ENCODE measurements around the gene TBC1D3B. TPM values are rescaled to one million over a fixed set of nuclear protein-coding genes. Genes with fewer than 3 reads are reported as not detected.
"Not testable (repeated sequence)": the region's sequence is repeated elsewhere in the genome, so short reads cannot be mapped to it uniquely, and the experiment has no call there.

TBC1D3B gene
- total RNA-seq, 1 donor from 2014 or later = 8.4 TPM

DNA sequence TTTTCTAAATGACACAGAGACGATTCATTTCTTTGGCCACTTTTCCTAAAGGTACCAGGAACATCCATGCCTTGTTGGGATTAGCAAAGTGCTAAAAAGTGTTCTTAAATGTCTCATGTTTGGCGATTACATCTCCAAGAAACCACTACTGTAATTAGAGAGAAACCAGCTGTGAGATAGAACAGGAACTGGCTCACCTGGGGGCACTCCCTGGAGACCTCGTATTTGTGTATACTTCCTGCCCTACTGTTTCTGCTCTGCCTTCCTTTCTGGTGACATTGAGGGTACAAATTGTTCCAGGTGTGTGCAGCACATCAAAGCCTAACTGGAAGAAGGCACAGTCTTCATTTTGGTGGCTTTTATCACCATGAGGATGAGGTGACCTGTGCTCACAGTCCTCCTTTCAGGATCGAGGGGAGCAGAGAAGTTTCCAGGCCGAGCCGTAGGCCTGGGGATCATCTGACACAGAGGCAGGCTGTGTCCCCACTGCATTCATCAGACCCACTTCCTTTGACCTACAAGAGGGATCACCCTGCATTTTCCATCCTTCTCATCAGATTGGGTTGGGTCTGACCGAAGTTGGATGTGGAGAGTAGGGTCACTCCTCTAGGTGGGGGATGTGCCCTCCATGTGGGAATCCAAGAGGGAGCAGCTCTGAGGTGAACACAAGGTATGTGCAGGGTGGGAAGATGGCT, 49.1 kb downstream of the TBC1D3B start:
- Mint-ChIP-seq H3K27ac (ENCODE audit: unreplicated experiment) (no peak overlapping the region), H3K36me3 (ENCODE audit: low read depth) (no peaks in the 10 kb centered on the region), H3K4me3 (ENCODE audit: unreplicated experiment) (no peak overlapping the region), H3K9me3 (ENCODE audit: low read depth) (no peaks in the 10 kb centered on the region), H3K27me3 (ENCODE audit: low read depth) (peaks cover 7% of the 10 kb centered on the region), H3K4me1 (ENCODE audit: low read depth) (peaks cover 17% of the 10 kb centered on the region)
- DNase-seq (ENCODE audit: low spot score) = no peak
- TF ChIP-seq, protein P1, sequence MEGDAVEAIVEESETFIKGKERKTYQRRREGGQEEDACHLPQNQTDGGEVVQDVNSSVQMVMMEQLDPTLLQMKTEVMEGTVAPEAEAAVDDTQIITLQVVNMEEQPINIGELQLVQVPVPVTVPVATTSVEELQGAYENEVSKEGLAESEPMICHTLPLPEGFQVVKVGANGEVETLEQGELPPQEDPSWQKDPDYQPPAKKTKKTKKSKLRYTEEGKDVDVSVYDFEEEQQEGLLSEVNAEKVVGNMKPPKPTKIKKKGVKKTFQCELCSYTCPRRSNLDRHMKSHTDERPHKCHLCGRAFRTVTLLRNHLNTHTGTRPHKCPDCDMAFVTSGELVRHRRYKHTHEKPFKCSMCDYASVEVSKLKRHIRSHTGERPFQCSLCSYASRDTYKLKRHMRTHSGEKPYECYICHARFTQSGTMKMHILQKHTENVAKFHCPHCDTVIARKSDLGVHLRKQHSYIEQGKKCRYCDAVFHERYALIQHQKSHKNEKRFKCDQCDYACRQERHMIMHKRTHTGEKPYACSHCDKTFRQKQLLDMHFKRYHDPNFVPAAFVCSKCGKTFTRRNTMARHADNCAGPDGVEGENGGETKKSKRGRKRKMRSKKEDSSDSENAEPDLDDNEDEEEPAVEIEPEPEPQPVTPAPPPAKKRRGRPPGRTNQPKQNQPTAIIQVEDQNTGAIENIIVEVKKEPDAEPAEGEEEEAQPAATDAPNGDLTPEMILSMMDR (IDR thresholded peaks at IDR 0.05) = no peak

DNA sequence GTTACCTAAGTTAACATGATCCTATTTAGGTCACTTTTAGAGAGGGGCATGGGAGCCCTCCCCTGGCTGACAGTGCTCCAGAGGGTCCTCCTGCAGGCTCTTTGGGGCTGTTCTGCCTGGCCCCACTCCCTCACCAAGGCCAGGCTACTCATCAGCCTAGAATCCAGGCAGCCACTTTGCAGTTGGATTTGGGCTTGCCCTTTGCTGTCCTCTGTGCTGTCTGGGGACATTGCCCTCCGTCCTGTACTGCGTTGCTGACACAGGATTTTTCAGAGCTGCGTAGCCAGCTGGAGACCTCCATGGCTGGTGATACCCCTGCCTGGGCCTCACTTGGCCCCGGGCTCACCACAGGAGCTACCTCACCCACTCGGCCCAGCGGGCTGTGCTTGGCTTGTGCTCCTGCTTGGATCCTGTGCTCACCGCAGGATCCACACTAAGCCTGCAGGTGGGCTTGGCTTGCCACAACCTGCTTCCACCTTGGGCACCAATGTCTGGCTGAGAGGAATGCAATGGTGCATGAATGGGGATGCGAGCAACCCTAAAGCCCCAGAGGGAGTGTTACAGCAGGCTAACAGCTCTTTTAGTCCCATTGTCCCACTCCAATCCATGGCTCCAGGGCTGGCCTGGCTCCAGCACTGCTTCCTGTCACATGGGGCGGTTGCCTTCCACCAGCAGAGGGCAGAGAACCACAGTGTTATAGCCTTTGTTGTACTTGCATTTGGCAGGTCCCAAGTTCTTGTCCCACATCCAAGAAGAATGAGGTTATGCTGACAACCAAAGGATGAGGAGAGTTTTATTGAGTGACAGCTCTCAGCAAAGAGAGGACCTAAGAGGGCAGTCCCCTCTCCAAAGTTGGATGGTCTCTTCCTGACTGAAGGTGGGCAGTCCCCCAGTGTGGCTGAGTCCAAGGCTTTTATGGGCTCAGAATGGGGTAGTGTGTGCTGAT, 51.3 kb downstream of the TBC1D3B start:
- H3K27me3 Mint-ChIP-seq (ENCODE audit: low read depth) = peaks cover 13% of the 10 kb centered on the region
- TF ChIP-seq, protein P1 (IDR thresholded peaks at IDR 0.05) = peak; percentile 18
- no peak overlapping the region for H3K4me3 Mint-ChIP-seq (ENCODE audit: unreplicated experiment)
- no peak for DNase-seq (ENCODE audit: low spot score)
- H3K9me3 Mint-ChIP-seq (ENCODE audit: low read depth) = no peaks in the 10 kb centered on the region
- peaks cover 12% of the 10 kb centered on the region for H3K4me1 Mint-ChIP-seq (ENCODE audit: low read depth)
- H3K27ac Mint-ChIP-seq (ENCODE audit: unreplicated experiment) = no peak overlapping the region
- no peaks in the 10 kb centered on the region for H3K36me3 Mint-ChIP-seq (ENCODE audit: low read depth)

DNA sequence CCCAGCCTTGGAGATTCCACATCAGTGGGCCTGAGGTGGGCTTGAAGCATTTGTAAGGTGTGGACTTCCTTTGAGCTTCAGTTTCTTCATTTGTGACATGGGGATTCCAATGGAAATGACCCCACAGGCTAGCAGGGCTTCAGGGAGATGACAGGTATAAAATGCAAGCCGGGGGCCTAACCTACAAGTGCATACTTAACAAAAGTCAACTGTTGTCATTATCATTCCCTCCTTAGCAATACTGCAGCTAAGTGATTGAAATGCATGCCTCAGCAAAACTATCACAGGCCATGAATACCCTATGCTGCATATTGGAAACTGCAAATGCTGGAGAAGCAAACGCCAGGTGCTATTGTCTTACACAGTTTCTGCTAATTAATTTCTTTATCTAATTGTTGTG, 53.0 kb downstream of the TBC1D3B start:
- Mint-ChIP-seq H3K27me3 (ENCODE audit: low read depth) (peaks cover 13% of the 10 kb centered on the region), H3K27ac (ENCODE audit: unreplicated experiment) (no peak overlapping the region), H3K9me3 (ENCODE audit: low read depth) (no peaks in the 10 kb centered on the region), H3K4me1 (ENCODE audit: low read depth) (peaks cover 6% of the 10 kb centered on the region), H3K36me3 (ENCODE audit: low read depth) (no peaks in the 10 kb centered on the region), H3K4me3 (ENCODE audit: unreplicated experiment) (no peak overlapping the region)
- DNase-seq (ENCODE audit: low spot score) = no peak
- TF ChIP-seq, protein P1 (IDR thresholded peaks at IDR 0.05) = no peak

DNA sequence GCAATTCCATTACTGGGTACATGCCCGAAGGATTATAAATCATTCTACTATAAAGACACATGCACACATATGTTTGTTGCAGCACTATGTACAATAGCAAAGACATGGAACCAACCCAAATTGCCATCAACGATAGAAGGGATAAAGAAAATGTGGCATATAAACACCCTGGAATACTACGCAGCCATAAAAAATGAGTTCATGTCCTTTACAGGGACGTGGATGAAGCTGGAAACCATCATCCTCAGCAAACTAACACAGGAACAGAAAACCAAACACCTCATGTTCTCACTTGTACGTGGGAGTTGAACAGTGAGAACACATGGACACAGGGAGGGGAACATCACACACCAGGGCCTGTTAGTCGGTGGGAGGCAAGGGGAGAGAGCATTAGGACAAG, 55.3 kb downstream of the TBC1D3B start:
- H3K4me1 Mint-ChIP-seq (ENCODE audit: low read depth); H3K36me3 Mint-ChIP-seq (ENCODE audit: low read depth); H3K4me3 Mint-ChIP-seq (ENCODE audit: unreplicated experiment); DNase-seq (ENCODE audit: low spot score); H3K9me3 Mint-ChIP-seq (ENCODE audit: low read depth); H3K27ac Mint-ChIP-seq (ENCODE audit: unreplicated experiment): not testable (repeated sequence)
- H3K27me3 Mint-ChIP-seq (ENCODE audit: low read depth) = peaks cover 17% of the 10 kb centered on the region

DNA sequence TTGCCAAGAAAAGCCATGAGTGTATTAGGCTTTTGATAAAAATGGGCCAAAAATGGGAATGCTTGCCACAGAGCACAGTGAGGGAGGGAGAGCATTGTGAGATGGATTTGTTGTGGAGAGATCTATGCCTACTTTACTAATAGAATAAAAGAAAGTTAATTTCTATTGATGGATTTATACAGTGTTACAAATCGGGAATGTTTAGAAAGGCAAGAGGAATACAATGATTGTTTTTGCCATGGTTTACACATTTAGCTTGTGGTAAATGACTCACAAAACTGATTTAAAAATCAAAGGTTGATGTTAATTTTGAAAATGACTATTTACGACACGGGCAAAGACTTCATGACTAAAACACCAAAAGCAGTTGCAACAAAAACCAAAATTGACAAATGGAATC, 56.2 kb downstream of the TBC1D3B start:
- Mint-ChIP-seq H3K4me1 (ENCODE audit: low read depth) (no peaks in the 10 kb centered on the region), H3K27ac (ENCODE audit: unreplicated experiment) (no peak overlapping the region), H3K27me3 (ENCODE audit: low read depth) (peaks cover 17% of the 10 kb centered on the region), H3K36me3 (ENCODE audit: low read depth) (no peaks in the 10 kb centered on the region), H3K9me3 (ENCODE audit: low read depth) (no peaks in the 10 kb centered on the region), H3K4me3 (ENCODE audit: unreplicated experiment) (no peak overlapping the region)
- TF ChIP-seq, protein P1 (IDR thresholded peaks at IDR 0.05) = no peak
- no peak for DNase-seq (ENCODE audit: low spot score)
